H9 (cell line): ENCODE results near the gene EML1. TPM values are rescaled to one million over a fixed set of nuclear protein-coding genes. Genes with fewer than 3 reads are reported as not detected.

ENCODE experiments used
- DNase-seq: peaks from one replicate; pipeline ENCODE4 v3.0.0-alpha.2; 2017
- H2AFZ ChIP-seq: one replicate; pipeline ENCODE4 v1.6.1; 2013; ENCODE audit warnings: mild to moderate bottlenecking, low read length, control low read depth, moderate library complexity
- H2AK5ac ChIP-seq: 2 replicates; pipeline ENCODE4 v1.6.1; 2013; ENCODE audit warnings: low read length, control low read depth, mixed read lengths; ENCODE audit not compliant: insufficient read length
- H2BK120ac ChIP-seq: one replicate; pipeline ENCODE4 v1.6.1; 2013; ENCODE audit warnings: low read depth, mild to moderate bottlenecking, low read length, control low read depth, inconsistent platforms; ENCODE audit not compliant: poor library complexity, severe bottlenecking
- H2BK12ac ChIP-seq: 2 replicates; pipeline ENCODE4 v1.6.1; 2013; ENCODE audit warnings: low read length, control low read depth, mixed read lengths, low read depth; ENCODE audit not compliant: insufficient read length
- H2BK15ac ChIP-seq: 2 replicates; pipeline ENCODE4 v1.6.1; 2013; ENCODE audit warnings: low read depth, low read length, control low read depth
- H2BK20ac ChIP-seq: one replicate; pipeline ENCODE4 v1.6.1; 2013; ENCODE audit warnings: low read depth, mild to moderate bottlenecking, low read length, control low read depth, inconsistent platforms; ENCODE audit not compliant: poor library complexity, severe bottlenecking
- H2BK5ac ChIP-seq: 2 replicates; pipeline ENCODE4 v1.6.1; 2013; ENCODE audit warnings: low read length, control low read depth, mixed read lengths; ENCODE audit not compliant: insufficient read length
- H3K14ac ChIP-seq: 2 replicates; pipeline ENCODE4 v1.6.1; 2013; ENCODE audit warnings: low read length, control low read depth; ENCODE audit not compliant: insufficient read depth
- H3K18ac ChIP-seq: 2 replicates; pipeline ENCODE4 v1.6.1; 2013; ENCODE audit warnings: low read depth, mild to moderate bottlenecking, mixed read lengths, low read length, control low read depth; ENCODE audit not compliant: insufficient read length
- H3K23ac ChIP-seq: 2 replicates; pipeline ENCODE4 v1.6.1; 2013; ENCODE audit warnings: low read length, control low read depth, mixed read lengths, low read depth; ENCODE audit not compliant: insufficient read length
- H3K23me2 ChIP-seq: 2 replicates; pipeline ENCODE4 v1.6.1; 2013; ENCODE audit warnings: low read depth, mild to moderate bottlenecking, mixed read lengths, low read length, control low read depth; ENCODE audit not compliant: insufficient read length, poor library complexity, severe bottlenecking
- H3K27ac ChIP-seq: 2 replicates; pipeline ENCODE4 v1.5.1; 2013; ENCODE audit warnings: low read length, control low read depth, mixed read lengths, low read depth; ENCODE audit not compliant: insufficient read length
- H3K27me3 ChIP-seq: 2 replicates; pipeline ENCODE4 v1.6.1; 2013; ENCODE audit warnings: low read length, control low read depth, inconsistent platforms; ENCODE audit not compliant: insufficient read depth
- H3K4ac ChIP-seq: 2 replicates; pipeline ENCODE4 v1.6.1; 2013; ENCODE audit warnings: low read depth, mild to moderate bottlenecking, control low read depth, inconsistent platforms, low read length, moderate library complexity
- H3K4me1 ChIP-seq: 2 replicates; pipeline ENCODE4 v1.6.1; 2013; ENCODE audit warnings: low read length, control low read depth, inconsistent platforms; ENCODE audit not compliant: insufficient read depth
- H3K4me2 ChIP-seq: 2 replicates; pipeline ENCODE4 v1.6.1; 2013; ENCODE audit warnings: low read length, control low read depth, mixed read lengths; ENCODE audit not compliant: insufficient read length, insufficient read depth
- H3K56ac ChIP-seq: 2 replicates; pipeline ENCODE4 v1.6.1; 2013; ENCODE audit warnings: low read depth, mild to moderate bottlenecking, mixed read lengths, low read length, control low read depth; ENCODE audit not compliant: insufficient read length
- H3K79me1 ChIP-seq: 2 replicates; pipeline ENCODE4 v1.6.1; 2013; ENCODE audit warnings: low read depth, mild to moderate bottlenecking, moderate library complexity, low read length, control low read depth, inconsistent platforms; ENCODE audit not compliant: insufficient read depth, poor library complexity, severe bottlenecking
- H3K79me2 ChIP-seq: 2 replicates; pipeline ENCODE4 v1.6.1; 2013; ENCODE audit warnings: low read length, control low read depth, inconsistent platforms; ENCODE audit not compliant: insufficient read depth
- H3K9ac ChIP-seq: 2 replicates; pipeline ENCODE4 v1.6.1; 2013; ENCODE audit warnings: low read length, control low read depth, mixed read lengths; ENCODE audit not compliant: insufficient read length; ENCODE audit errors: extremely low read depth
- H3K9me3 ChIP-seq: one replicate; pipeline ENCODE4 v1.6.1; 2013; ENCODE audit warnings: low read depth, low read length, inconsistent platforms; ENCODE audit not compliant: control insufficient read depth
- H3T11ph ChIP-seq: one replicate; pipeline ENCODE4 v1.6.1; 2013; ENCODE audit warnings: mild to moderate bottlenecking, low read length, control low read depth, inconsistent platforms
- H4K20me1 ChIP-seq: one replicate; pipeline ENCODE4 v1.6.1; 2013; ENCODE audit not compliant: control insufficient read depth, insufficient read length, insufficient read depth
- H4K5ac ChIP-seq: 2 replicates; pipeline ENCODE4 v1.6.1; 2013; ENCODE audit warnings: low read depth, mild to moderate bottlenecking, mixed read lengths, low read length, control low read depth; ENCODE audit not compliant: insufficient read length
- H4K8ac ChIP-seq: replicated peaks from 2 replicates; pipeline ENCODE4 v1.6.1; 2013; ENCODE audit warnings: low read length, control low read depth, mixed read lengths, low read depth; ENCODE audit not compliant: insufficient read length
- H4K91ac ChIP-seq: 2 replicates; pipeline ENCODE4 v1.6.1; 2013; ENCODE audit warnings: low read depth, mild to moderate bottlenecking, moderate library complexity, mixed read lengths, low read length, control low read depth; ENCODE audit not compliant: insufficient read length
- H3K27ac Mint-ChIP-seq, 3 experiments: 2 replicates in 2 of 3; 3 replicates in 1 of 3; pipeline ENCODE4 v1.8.0; 2020 to 2021; ENCODE audit warnings: mixed read lengths in 3 of 3, mild to moderate bottlenecking in 1 of 3, moderate library complexity in 1 of 3
- H3K27me3 Mint-ChIP-seq: 2 replicates; pipeline ENCODE4 v1.8.0; 2021; ENCODE audit warnings: low read depth, mild to moderate bottlenecking, moderate library complexity, mixed read lengths
- H3K36me3 Mint-ChIP-seq, 3 experiments: 2 replicates in 2 of 3; 3 replicates in 1 of 3; pipeline ENCODE4 v1.8.0; 2020 to 2021; ENCODE audit warnings: low read depth in 3 of 3, mixed read lengths in 3 of 3; ENCODE audit not compliant: insufficient read depth in 1 of 3
- H3K4me1 Mint-ChIP-seq, 2 experiments: 2 replicates each; pipeline ENCODE4 v1.8.0; 2020; ENCODE audit warnings: mixed read lengths in 2 of 2
- H3K4me3 Mint-ChIP-seq, 2 experiments: 2 replicates in 1 of 2; 3 replicates in 1 of 2; pipeline ENCODE4 v1.8.0; 2020 to 2021; ENCODE audit warnings: mild to moderate bottlenecking in 2 of 2, mixed read lengths in 2 of 2, moderate library complexity in 1 of 2
- H3K9me3 Mint-ChIP-seq, 2 experiments: 2 replicates in 1 of 2; 3 replicates in 1 of 2; pipeline ENCODE4 v1.8.0; 2020; ENCODE audit warnings: mild to moderate bottlenecking in 2 of 2, mixed read lengths in 2 of 2, moderate library complexity in 1 of 2
- whole genome bisulfite sequencing: extraction: QIAGEN DNeasy Blood & Tissue Kit; methylation state at CpG from one replicate; pipeline ENCODE4 v1.1.7; 2013; ENCODE audit warnings: missing lambda C conversion rate, low lambda C conversion rate, mixed read lengths; ENCODE audit not compliant: insufficient read length; ENCODE audit errors: extremely low coverage; 5-methylcytosine and 5-hydroxymethylcytosine counted together
- total RNA-seq: library from RNA; stranded (reverse); gene quantifications from 2 replicates; pipeline ENCODE4 v1.2.1, GENCODE V29; 2021
- TF ChIP-seq, protein P1 (sequence below): fragments of 200-600 bp; sonication (generic); conservative IDR thresholded peaks from 3 replicates; pipeline ENCODE4 v1.8.0; 2021; ENCODE audit warnings: antibody characterized with exemption, mild to moderate bottlenecking

Gene EML1
- total RNA-seq, 1 experiment from 2014 or later, result 16.7 TPM

DNA sequence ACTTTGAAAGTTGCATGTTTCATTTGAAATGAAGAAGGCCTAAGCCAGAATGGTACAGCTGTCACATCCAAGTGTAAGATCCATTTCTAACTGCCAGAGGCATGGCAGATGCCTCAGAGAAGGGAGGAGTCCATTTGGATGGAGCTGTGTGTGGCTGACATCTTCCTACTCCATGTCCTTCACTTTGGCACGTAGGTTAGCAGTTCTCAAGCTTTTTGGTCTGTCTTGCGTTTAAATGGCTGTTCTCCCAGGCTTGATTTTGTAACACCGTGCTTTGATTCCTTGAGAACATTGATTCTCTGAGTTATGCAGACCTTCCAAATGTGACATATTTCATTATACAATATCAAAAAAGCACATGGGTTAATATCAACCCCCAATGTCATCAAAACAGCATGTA is 23.4 kb downstream of the EML1 start:
- DNase-seq, result no peak
- Histone ChIP-seq H4K5ac (no peak overlapping the region), H3T11ph (no peak overlapping the region), H2BK12ac (no peak overlapping the region), H2BK120ac (no peak overlapping the region), H3K79me1 (no peaks in the 10 kb centered on the region), H3K23me2 (no peaks in the 10 kb centered on the region), H3K4me1 (no peaks in the 10 kb centered on the region; the same call in 1 of the 2 replicates), H2BK15ac (no peak overlapping the region), H3K27ac (no peak overlapping the region), H4K91ac (no peak overlapping the region), H3K23ac (no peak overlapping the region), H3K79me2 (no peaks in the 10 kb centered on the region), H2BK5ac (no peak overlapping the region), H2BK20ac (no peak overlapping the region), H2AK5ac (no peak overlapping the region), H3K4me2 (no peak overlapping the region), H3K56ac (no peak overlapping the region), H2AFZ (no peak overlapping the region), H3K9me3 (no peaks in the 10 kb centered on the region), H4K8ac (no peak overlapping the region), H3K18ac (no peak overlapping the region), H3K27me3 (no peaks in the 10 kb centered on the region), H3K9ac (no peak overlapping the region), H4K20me1 (no peaks in the 10 kb centered on the region), H3K14ac (no peak overlapping the region), H3K4ac (no peak overlapping the region)
- Mint-ChIP-seq H3K4me1 (peaks cover 14% of the 10 kb centered on the region in 2 experiments), H3K36me3 (no peaks in the 10 kb centered on the region), H3K4me3 (no peak overlapping the region), H3K9me3 (no peaks in the 10 kb centered on the region), H3K27me3 (no peaks in the 10 kb centered on the region), H3K27ac (no peak overlapping the region)
- no CpG with 5 or more reads among the region's 3 CpGs for WGBS
- TF ChIP-seq, protein P1, sequence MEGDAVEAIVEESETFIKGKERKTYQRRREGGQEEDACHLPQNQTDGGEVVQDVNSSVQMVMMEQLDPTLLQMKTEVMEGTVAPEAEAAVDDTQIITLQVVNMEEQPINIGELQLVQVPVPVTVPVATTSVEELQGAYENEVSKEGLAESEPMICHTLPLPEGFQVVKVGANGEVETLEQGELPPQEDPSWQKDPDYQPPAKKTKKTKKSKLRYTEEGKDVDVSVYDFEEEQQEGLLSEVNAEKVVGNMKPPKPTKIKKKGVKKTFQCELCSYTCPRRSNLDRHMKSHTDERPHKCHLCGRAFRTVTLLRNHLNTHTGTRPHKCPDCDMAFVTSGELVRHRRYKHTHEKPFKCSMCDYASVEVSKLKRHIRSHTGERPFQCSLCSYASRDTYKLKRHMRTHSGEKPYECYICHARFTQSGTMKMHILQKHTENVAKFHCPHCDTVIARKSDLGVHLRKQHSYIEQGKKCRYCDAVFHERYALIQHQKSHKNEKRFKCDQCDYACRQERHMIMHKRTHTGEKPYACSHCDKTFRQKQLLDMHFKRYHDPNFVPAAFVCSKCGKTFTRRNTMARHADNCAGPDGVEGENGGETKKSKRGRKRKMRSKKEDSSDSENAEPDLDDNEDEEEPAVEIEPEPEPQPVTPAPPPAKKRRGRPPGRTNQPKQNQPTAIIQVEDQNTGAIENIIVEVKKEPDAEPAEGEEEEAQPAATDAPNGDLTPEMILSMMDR, result no peak
